Activated T-helper 1 cell treated with anti-CD3 and anti-CD28 coated beads, Interleukin-12 subunit alpha, Interleukin-12 subunit beta, Interleukin-2, Interleukin-4 antibody, amounts not matched to agents 30 ng/mL and 10 ng/mL and 1 ng/mL, durations not matched to agents 14 hours and 24 hours and 36 hours (primary cell): ENCODE results near the gene CNST. TPM values are rescaled to one million over a fixed set of nuclear protein-coding genes. Genes with fewer than 3 reads are reported as not detected.
"Not testable (repeated sequence)": the region's sequence is repeated elsewhere in the genome, so short reads cannot be mapped to it uniquely, and the experiment has no call there.

Experiments
- DNase-seq: peaks from one replicate; pipeline ENCODE4 v3.0.0; 2021; ENCODE audit warnings: low spot score
- H3K27ac Mint-ChIP-seq: one replicate; pipeline ENCODE4 v1.8.0; 2021; ENCODE audit warnings: mild to moderate bottlenecking, mixed read lengths
- H3K27me3 Mint-ChIP-seq: one replicate; pipeline ENCODE4 v1.8.0; 2022; ENCODE audit warnings: mild to moderate bottlenecking, moderate library complexity, mixed read lengths; ENCODE audit not compliant: insufficient read depth
- H3K36me3 Mint-ChIP-seq: one replicate; pipeline ENCODE4 v1.8.0; 2021; ENCODE audit warnings: low read depth, mixed read lengths
- H3K4me1 Mint-ChIP-seq: one replicate; pipeline ENCODE4 v1.8.0; 2021; ENCODE audit warnings: low read depth, mixed read lengths
- H3K4me3 Mint-ChIP-seq: one replicate; pipeline ENCODE4 v1.8.0; 2021; ENCODE audit warnings: mild to moderate bottlenecking, moderate library complexity, mixed read lengths
- H3K9me3 Mint-ChIP-seq: one replicate; pipeline ENCODE4 v1.8.0; 2021; ENCODE audit warnings: mixed read lengths
- intact Hi-C: fragments of 100-400 bp; cut with micrococcal nuclease; formaldehyde crosslinking; loops from one replicate; pipeline ENCODE4 v1.15.1; 2024
- total RNA-seq: library from RNA; stranded (reverse); gene quantifications from 2 replicates; pipeline ENCODE4 v1.2.3, GENCODE V29; 2022

CNST gene
- total RNA-seq, 1 donor from 2014 or later = 27.0 TPM

GRCh38 chr1:246566813-246567645 lies 773 bp downstream of the CNST start:
- no peaks in the 10 kb centered on the region for H3K27me3 Mint-ChIP-seq
- peaks cover 54% of the 10 kb centered on the region for H3K4me1 Mint-ChIP-seq
- H3K36me3 Mint-ChIP-seq = peaks cover 14% of the 10 kb centered on the region
- H3K9me3 Mint-ChIP-seq = no peaks in the 10 kb centered on the region
- intact Hi-C loops = loop anchor here (1.0 to 10.0 kb wide), 19 partner anchors 42 to 1965 kb away; partner anchors contain the start of genes COX20, HNRNPU, KIF26B and SCCPDH
- no peak for DNase-seq
- H3K27ac Mint-ChIP-seq = peak overlapping the region; percentile 99
- peak overlapping the region; percentile 98 for H3K4me3 Mint-ChIP-seq

- H3K27me3 Mint-ChIP-seq = no peaks in the 10 kb centered on the region
- H3K9me3 Mint-ChIP-seq = no peaks in the 10 kb centered on the region
- DNase-seq = no peak
- peak overlapping the region; percentile 98 for H3K4me3 Mint-ChIP-seq
- H3K4me1 Mint-ChIP-seq = peaks cover 55% of the 10 kb centered on the region
- H3K36me3 Mint-ChIP-seq = peaks cover 14% of the 10 kb centered on the region
- intact Hi-C loops = loop anchor here (1.0 to 10.0 kb wide), 12 partner anchors 41 to 1965 kb away; partner anchors contain the start of genes HNRNPU, KIF26B, ZNF496 and ZNF669
- peak overlapping the region; percentile 99 for H3K27ac Mint-ChIP-seq
Observed at GRCh38 chr1:246567646-246568235, 1.5 kb downstream of the CNST start.

- DNase-seq = peak; percentile 40
- peaks cover 62% of the 10 kb centered on the region for H3K4me1 Mint-ChIP-seq
- H3K9me3 Mint-ChIP-seq = no peaks in the 10 kb centered on the region
- H3K4me3 Mint-ChIP-seq = peak overlapping the region; percentile 81
- H3K27me3 Mint-ChIP-seq = no peaks in the 10 kb centered on the region
- H3K27ac Mint-ChIP-seq = peak overlapping the region; percentile 97
- intact Hi-C loops = loop anchor here (5.0 to 10.0 kb wide), 9 partner anchors 323 to 1967 kb away; partner anchors contain the start of genes HNRNPU, KIF26B, ZNF496 and ZNF669
- peaks cover 14% of the 10 kb centered on the region for H3K36me3 Mint-ChIP-seq
Observed at GRCh38 chr1:246569248-246570238, 3.3 kb downstream of the CNST start.

- peak overlapping the region; percentile 55 for H3K4me3 Mint-ChIP-seq
- peaks cover 52% of the 10 kb centered on the region for H3K4me1 Mint-ChIP-seq
- intact Hi-C loops, DNase-seq, H3K9me3 Mint-ChIP-seq, H3K27me3 Mint-ChIP-seq, H3K36me3 Mint-ChIP-seq: not testable (repeated sequence)
- peak overlapping the region; percentile 91 for H3K27ac Mint-ChIP-seq
Observed at GRCh38 chr1:246571309-246571708, 5.1 kb downstream of the CNST start.

GRCh38 chr1:246571953-246572352 lies 5.7 kb downstream of the CNST start:
- H3K9me3 Mint-ChIP-seq = no peaks in the 10 kb centered on the region
- no peak for DNase-seq
- H3K4me1 Mint-ChIP-seq = peaks cover 56% of the 10 kb centered on the region
- H3K27me3 Mint-ChIP-seq = no peaks in the 10 kb centered on the region
- H3K27ac Mint-ChIP-seq = peak overlapping the region; percentile 91
- intact Hi-C loops = loop anchor here (2.0 kb wide), 1 partner anchor 15 kb away; no protein-coding TSS in a partner anchor
- H3K4me3 Mint-ChIP-seq = no peak overlapping the region
- peaks cover 11% of the 10 kb centered on the region for H3K36me3 Mint-ChIP-seq

DNA sequence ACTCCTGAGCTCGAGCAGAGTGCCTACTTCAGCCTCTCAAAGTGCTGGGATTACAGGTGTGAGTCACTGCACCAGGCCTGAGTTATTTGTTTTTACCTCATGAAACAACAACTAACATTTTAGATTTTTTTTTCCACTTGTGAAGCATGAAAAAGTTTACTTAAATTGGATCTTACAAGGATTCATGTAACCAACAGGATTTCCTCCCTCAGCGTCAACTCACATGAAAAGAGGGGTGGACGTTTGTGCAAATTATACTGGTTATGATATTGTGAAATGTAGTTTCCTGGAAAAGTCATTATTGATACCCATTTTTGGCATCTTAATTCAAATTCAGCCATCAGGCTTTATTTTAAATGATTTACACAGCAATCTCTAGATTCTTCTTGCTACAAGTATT lies 6.5 kb downstream of the CNST start:
- Mint-ChIP-seq H3K36me3 (peaks cover 14% of the 10 kb centered on the region), H3K9me3 (no peaks in the 10 kb centered on the region), H3K27ac (no peak overlapping the region), H3K27me3 (no peaks in the 10 kb centered on the region), H3K4me1 (peaks cover 57% of the 10 kb centered on the region), H3K4me3 (no peak overlapping the region)
- no peak for DNase-seq
- intact Hi-C loops = loop anchor here (2.0 kb wide), 1 partner anchor 14 kb away; no protein-coding TSS in a partner anchor

- H3K27ac Mint-ChIP-seq = no peak overlapping the region
- no peaks in the 10 kb centered on the region for H3K9me3 Mint-ChIP-seq
- intact Hi-C loops = loop anchor here (2.0 kb wide), 1 partner anchor 13 kb away; no protein-coding TSS in a partner anchor
- DNase-seq = no peak
- peak overlapping the region; percentile 5 for H3K4me3 Mint-ChIP-seq
- H3K36me3 Mint-ChIP-seq = peaks cover 14% of the 10 kb centered on the region
- H3K27me3 Mint-ChIP-seq = no peaks in the 10 kb centered on the region
- peaks cover 54% of the 10 kb centered on the region for H3K4me1 Mint-ChIP-seq
Observed at GRCh38 chr1:246573491-246573890, 7.2 kb downstream of the CNST start.

GRCh38 chr1:246576709-246577032 lies 10.4 kb downstream of the CNST start:
- H3K27me3 Mint-ChIP-seq = no peaks in the 10 kb centered on the region
- H3K4me3 Mint-ChIP-seq = no peak overlapping the region
- DNase-seq = no peak
- peaks cover 40% of the 10 kb centered on the region for H3K4me1 Mint-ChIP-seq
- H3K27ac Mint-ChIP-seq = no peak overlapping the region
- intact Hi-C loops = no loop called here
- H3K36me3 Mint-ChIP-seq = peaks cover 10% of the 10 kb centered on the region
- H3K9me3 Mint-ChIP-seq = no peaks in the 10 kb centered on the region

- Mint-ChIP-seq H3K4me3 (no peak overlapping the region), H3K9me3 (no peaks in the 10 kb centered on the region), H3K4me1 (peaks cover 42% of the 10 kb centered on the region), H3K27ac (peak overlapping the region; percentile 56), H3K36me3 (peaks cover 12% of the 10 kb centered on the region), H3K27me3 (no peaks in the 10 kb centered on the region)
- intact Hi-C loops = no loop called here
- DNase-seq = no peak
Observed at GRCh38 chr1:246577082-246577719, 10.9 kb downstream of the CNST start.

- Mint-ChIP-seq H3K4me1 (peaks cover 43% of the 10 kb centered on the region), H3K36me3 (peaks cover 12% of the 10 kb centered on the region), H3K9me3 (no peaks in the 10 kb centered on the region), H3K4me3 (no peak overlapping the region), H3K27ac (peak overlapping the region; percentile 48), H3K27me3 (no peaks in the 10 kb centered on the region)
- intact Hi-C loops = no loop called here
- DNase-seq = no peak
Observed at GRCh38 chr1:246577720-246578106, 11.5 kb downstream of the CNST start.

DNA sequence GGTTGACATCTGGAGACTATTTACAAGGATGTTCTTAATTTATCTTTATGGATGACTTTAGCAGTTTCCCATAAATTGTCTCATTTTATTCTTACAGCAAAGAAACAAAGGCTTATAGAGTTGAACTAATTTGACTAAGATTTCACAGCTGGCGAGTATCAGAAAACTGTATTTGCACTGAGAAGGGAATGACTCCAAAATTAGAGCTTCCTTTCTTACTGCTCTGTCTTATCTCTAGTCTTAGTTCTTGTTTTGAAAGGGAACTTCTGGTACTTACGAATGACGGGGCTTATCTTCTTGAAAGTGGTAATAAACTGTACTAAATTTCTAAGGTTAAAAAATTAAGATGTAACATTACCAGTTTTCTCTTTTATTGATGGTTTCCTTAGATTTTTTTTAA lies 13.6 kb downstream of the CNST start:
- H3K27ac Mint-ChIP-seq = no peak overlapping the region
- DNase-seq = no peak
- no peaks in the 10 kb centered on the region for H3K9me3 Mint-ChIP-seq
- peaks cover 18% of the 10 kb centered on the region for H3K36me3 Mint-ChIP-seq
- H3K27me3 Mint-ChIP-seq = no peaks in the 10 kb centered on the region
- intact Hi-C loops = no loop called here
- H3K4me3 Mint-ChIP-seq = no peak overlapping the region
- peaks cover 31% of the 10 kb centered on the region for H3K4me1 Mint-ChIP-seq
